Activated CD8-positive, alpha-beta memory T cell treated with anti-CD3 and anti-CD28 coated beads for 36 hours (primary cell): Measurements from ENCODE around the gene ASB18. TPM values are rescaled to one million over a fixed set of nuclear protein-coding genes. Genes with fewer than 3 reads are reported as not detected.

Experiments
- CTCF ChIA-PET: fragments of 350-600 bp; sonication (Branson Sonifier 250); formaldehyde crosslinking; loops from one replicate; lab custom pipeline; 2021; ENCODE audit warnings: antibody characterized with exemption; lab: Charles Lee
- POLR2A ChIA-PET: fragments of 350-600 bp; sonication (Branson Sonifier 250); formaldehyde crosslinking; loops from one replicate; lab custom pipeline; 2021; ENCODE audit warnings: antibody characterized with exemption; lab: Charles Lee
- total RNA-seq, 2 experiments: library from RNA; stranded (reverse); gene quantifications; one replicate each; pipeline ENCODE4 v1.2.3, GENCODE V29; 2021

The ASB18 gene
- total RNA-seq, 2 experiments from 2014 or later: not detected

DNA sequence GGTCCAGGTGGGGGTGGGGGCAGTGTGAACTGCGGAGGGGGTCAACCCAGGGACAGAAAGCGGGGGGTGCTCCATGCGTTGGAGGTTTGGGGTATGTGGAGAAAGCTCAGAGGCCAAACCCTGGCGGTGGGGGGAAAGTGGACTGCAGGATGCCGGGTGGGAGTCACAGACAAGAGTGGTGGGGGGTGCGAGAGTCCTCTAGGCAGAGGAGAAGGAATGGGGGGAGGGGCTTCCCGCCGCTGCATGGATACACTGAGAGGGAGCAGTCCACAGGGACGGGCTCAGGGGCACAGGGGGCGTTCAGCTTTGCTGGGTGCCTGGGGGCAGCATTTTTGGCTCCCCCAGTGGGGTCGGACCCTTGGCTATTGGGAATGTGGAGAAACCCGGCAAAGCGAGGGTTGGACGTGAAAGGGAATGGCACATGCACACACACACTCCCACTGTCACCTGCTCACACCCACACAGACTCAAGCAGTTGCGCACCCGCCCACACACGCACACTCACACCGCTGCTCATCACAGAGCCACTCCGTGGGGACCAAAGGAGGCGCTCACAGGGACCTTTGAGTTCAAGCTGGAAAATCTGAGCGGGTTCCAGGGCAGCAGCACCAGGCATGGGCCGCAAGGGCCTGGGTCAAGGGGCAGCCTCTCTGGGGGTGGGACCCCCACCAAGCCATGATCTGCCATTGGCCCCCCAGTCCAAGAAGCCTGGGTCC is 103.7 kb downstream of the ASB18 start:
- POLR2A ChIA-PET: no interaction called here
- CTCF ChIA-PET: interaction anchor here (0.6 kb wide), 1 partner anchor 9 kb away, joined by 3 read pairs; no protein-coding TSS in a partner anchor

GRCh38 chr2:236159778-236160170 is 104.4 kb downstream of the ASB18 start:
- ChIA-PET CTCF (interaction anchor here (0.6 kb wide), 1 partner anchor 10 kb away, joined by 3 read pairs; no protein-coding TSS in a partner anchor), POLR2A (no interaction called here)

- POLR2A ChIA-PET: no interaction called here
- CTCF ChIA-PET: no interaction called here
These were observed 105.0 kb downstream of the ASB18 start for GRCh38 chr2:236158969-236159777.

DNA sequence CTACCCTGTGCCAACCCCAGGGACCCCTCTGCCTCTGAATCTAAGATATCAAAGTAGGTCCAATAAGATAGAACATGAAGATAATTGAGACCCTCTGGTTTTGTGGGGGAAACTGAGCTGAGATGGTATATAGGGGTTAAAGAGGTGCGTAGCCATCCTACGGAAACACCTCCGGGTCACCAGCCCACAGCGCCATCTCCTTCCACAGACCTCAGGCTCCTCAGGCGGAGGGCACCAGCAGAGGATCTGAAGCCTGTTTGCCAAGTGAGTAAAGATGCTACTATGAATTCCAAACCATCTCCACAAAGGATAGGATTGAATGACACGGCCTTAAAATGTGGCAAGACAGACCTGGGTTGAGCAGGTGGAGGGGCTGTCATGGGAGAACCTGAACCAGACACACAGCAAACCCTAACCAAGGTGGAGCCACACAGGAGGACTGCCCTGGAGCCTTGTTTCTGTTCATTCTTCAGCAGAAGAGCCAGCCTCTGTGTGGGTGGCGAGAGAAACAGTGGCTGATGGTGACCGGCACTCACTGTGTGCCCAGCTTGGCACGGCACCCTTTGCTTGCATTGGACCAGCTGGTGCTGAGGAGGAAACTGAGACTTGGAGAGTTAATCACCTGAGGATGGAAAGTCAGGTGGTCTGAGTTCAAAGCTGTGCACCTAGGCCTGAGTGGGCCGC is 106.2 kb downstream of the ASB18 start:
- CTCF ChIA-PET: no interaction called here
- POLR2A ChIA-PET: no interaction called here

- CTCF ChIA-PET: no interaction called here
- POLR2A ChIA-PET: no interaction called here
These were observed 106.8 kb downstream of the ASB18 start for GRCh38 chr2:236157366-236157765.

- POLR2A ChIA-PET: no interaction called here
- CTCF ChIA-PET: no interaction called here
These were observed 107.4 kb downstream of the ASB18 start for GRCh38 chr2:236156860-236157194.

DNA sequence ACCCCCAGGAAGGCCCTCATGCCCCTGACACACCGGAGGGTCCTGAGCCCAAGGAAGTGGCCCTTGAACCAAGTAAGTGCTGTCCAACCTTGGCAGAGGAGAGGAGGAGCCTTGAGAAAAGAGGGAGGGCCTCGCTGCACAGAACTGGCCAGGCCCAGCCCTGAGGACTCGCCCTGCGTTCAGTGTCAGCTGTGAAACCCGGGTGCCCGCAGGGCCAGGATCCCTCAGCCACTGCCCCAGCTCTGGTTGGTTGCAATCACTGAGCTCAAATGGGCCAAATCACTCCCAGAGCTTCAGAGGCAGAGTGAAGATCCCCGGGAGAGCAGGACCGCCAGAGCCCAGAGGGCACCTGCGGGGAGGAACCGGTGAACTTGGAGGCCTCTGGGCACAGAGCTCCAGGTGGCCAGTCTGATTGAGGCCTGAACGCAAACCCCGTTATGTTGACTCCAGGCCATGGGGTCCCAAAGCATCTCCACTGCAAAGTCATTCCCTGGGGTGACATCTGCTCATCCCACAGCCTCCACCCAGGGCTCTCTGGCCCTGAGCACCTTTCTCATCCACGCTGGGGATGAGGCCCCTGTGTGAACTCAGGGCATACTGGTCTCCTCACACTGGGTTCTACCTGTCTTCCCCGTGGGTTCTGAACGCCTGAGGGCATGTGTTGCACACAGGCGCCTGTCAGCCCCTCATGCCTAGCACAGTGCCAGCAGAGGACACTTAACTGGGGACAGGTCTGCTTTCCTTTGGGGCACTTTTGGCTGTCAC is 107.9 kb downstream of the ASB18 start:
- CTCF ChIA-PET: no interaction called here
- POLR2A ChIA-PET: no interaction called here

GRCh38 chr2:236155406-236155805 is 108.8 kb downstream of the ASB18 start:
- POLR2A ChIA-PET: no interaction called here
- CTCF ChIA-PET: no interaction called here

DNA sequence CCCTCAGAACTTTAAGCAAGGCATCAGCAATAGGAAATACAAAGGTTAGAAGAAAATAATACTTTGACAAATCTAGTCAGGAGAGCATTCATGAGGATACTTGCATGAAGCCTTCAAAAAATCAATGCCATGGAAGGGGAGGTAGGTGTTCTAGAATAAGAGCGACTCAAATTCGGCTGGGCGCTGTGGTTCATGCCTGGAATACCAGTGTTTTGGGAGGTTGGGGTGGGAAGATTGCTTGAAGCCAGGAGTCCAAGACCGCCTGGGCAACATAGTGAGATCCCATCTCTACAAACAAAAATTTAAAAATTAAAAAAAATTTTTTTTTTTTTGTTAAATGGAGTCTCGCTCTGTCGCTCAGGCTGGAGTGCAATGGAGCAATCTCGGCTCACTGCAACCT is 117.8 kb downstream of the ASB18 start:
- ChIA-PET CTCF (interaction anchor here (0.9 kb wide), 1 partner anchor 380 kb away, joined by 4 read pairs; no protein-coding TSS in a partner anchor), POLR2A (no interaction called here)

- ChIA-PET CTCF (no interaction called here), POLR2A (interaction anchor here (0.6 kb wide), 1 partner anchor 10 kb away, joined by 8 read pairs; no protein-coding TSS in a partner anchor)
These were observed 120.4 kb downstream of the ASB18 start for GRCh38 chr2:236143811-236144210.

Other genes starting within 250 kb of the ASB18 start
- gene GBX2, start 96.0 kb downstream of the ASB18 start, total RNA-seq: not detected